Measurements from ENCODE around the gene KMT2A.

KMT2A gene

GRCh38 chr11:118406599-118407166 lies 29.6 kb upstream of the KMT2A start:
- 0 out of 2 replicates have a peak, but pooled peaks cover 5% of the 10 kb centered on the region for H3K36me3 ChIP-seq (replicated peaks; ENCODE audit: insufficient read depth, low read length)
- peaks cover 85% of the 10 kb centered on the region for H3K79me2 ChIP-seq (ENCODE audit: low read length)
- H3F3A ChIP-seq (ENCODE audit: insufficient read depth, low read length): no peaks in the 10 kb centered on the region
- no peaks in the 10 kb centered on the region for H3K9me3 ChIP-seq (replicated peaks; ENCODE audit: insufficient read depth, low read length)
- no peak overlapping the region for H3K4me2 ChIP-seq (ENCODE audit: low read depth, low read length)
- no peak overlapping the region for H3K27ac ChIP-seq (ENCODE audit: low read length)
- peaks cover 3% of the 10 kb centered on the region for H3K4me1 ChIP-seq (ENCODE audit: low read length)
- peaks cover 19% of the 10 kb centered on the region; the same call in 1 of the 2 replicates for H4K20me1 ChIP-seq (ENCODE audit: insufficient read depth, low read length)
- no peak overlapping the region for H2AFZ ChIP-seq (ENCODE audit: low read length)
- H3K9me2 ChIP-seq (replicated peaks; ENCODE audit: insufficient read depth, low read length): no peaks in the 10 kb centered on the region
- no peak overlapping the region for H3K9ac ChIP-seq (ENCODE audit: low read length)
- TF ChIP-seq EZH2 (optimal IDR thresholded peaks at IDR 0.05; ENCODE audit: low read depth, low read length): no peak
- TF ChIP-seq CTCF (IDR thresholded peaks at IDR 0.05; ENCODE audit: low read length): no peak
- no peak for TF ChIP-seq EZH2phosphoT487 (IDR thresholded peaks at IDR 0.05; ENCODE audit: low read length)
- H3K27me3 ChIP-seq (replicated peaks; ENCODE audit: insufficient read depth, low read length): no peaks in the 10 kb centered on the region
- DNase-seq: no peak
- H3K4me3 ChIP-seq (ENCODE audit: low read length): no peak overlapping the region

- no peaks in the 10 kb centered on the region for H3F3A ChIP-seq (ENCODE audit: insufficient read depth, low read length)
- no peak for DNase-seq
- H3K4me1 ChIP-seq (ENCODE audit: low read length): no peaks in the 10 kb centered on the region
These were observed 26.1 kb upstream of the KMT2A start for GRCh38 chr11:118410055-118410745.

GRCh38 chr11:118411530-118411929 lies 24.8 kb upstream of the KMT2A start:
- Histone ChIP-seq H3K9me2 (replicated peaks; ENCODE audit: insufficient read depth, low read length) (no peaks in the 10 kb centered on the region), H3K4me2 (ENCODE audit: low read depth, low read length) (no peak overlapping the region), H3F3A (ENCODE audit: insufficient read depth, low read length) (no peaks in the 10 kb centered on the region), H3K9me3 (replicated peaks; ENCODE audit: insufficient read depth, low read length) (no peaks in the 10 kb centered on the region), H3K27ac (ENCODE audit: low read length) (no peak overlapping the region), H3K36me3 (replicated peaks; ENCODE audit: insufficient read depth, low read length) (0 out of 2 replicates have a peak, but pooled peaks cover 5% of the 10 kb centered on the region), H2AFZ (ENCODE audit: low read length) (no peak overlapping the region), H4K20me1 (ENCODE audit: insufficient read depth, low read length) (0 out of 2 replicates have a peak, but pooled peaks cover 2% of the 10 kb centered on the region), H3K27me3 (replicated peaks; ENCODE audit: insufficient read depth, low read length) (no peaks in the 10 kb centered on the region), H3K4me1 (ENCODE audit: low read length) (no peaks in the 10 kb centered on the region), H3K79me2 (ENCODE audit: low read length) (peaks cover 37% of the 10 kb centered on the region), H3K4me3 (ENCODE audit: low read length) (no peak overlapping the region), H3K9ac (ENCODE audit: low read length) (no peak overlapping the region)
- DNase-seq: no peak
- no peak for TF ChIP-seq EZH2phosphoT487 (IDR thresholded peaks at IDR 0.05; ENCODE audit: low read length)
- TF ChIP-seq CTCF (IDR thresholded peaks at IDR 0.05; ENCODE audit: low read length): no peak
- no peak for TF ChIP-seq EZH2 (optimal IDR thresholded peaks at IDR 0.05; ENCODE audit: low read depth, low read length)

More at GRCh38 chr11:118410055-118410745, 26.1 kb upstream of the KMT2A start:
- H3K4me3 ChIP-seq (ENCODE audit: low read length): no peak overlapping the region
- H4K20me1 ChIP-seq (ENCODE audit: insufficient read depth, low read length): peaks cover 5% of the 10 kb centered on the region; the same call in 1 of the 2 replicates
- no peak overlapping the region for H2AFZ ChIP-seq (ENCODE audit: low read length)
- peaks cover 50% of the 10 kb centered on the region for H3K79me2 ChIP-seq (ENCODE audit: low read length)
- no peak overlapping the region for H3K9ac ChIP-seq (ENCODE audit: low read length)
- no peak overlapping the region for H3K4me2 ChIP-seq (ENCODE audit: low read depth, low read length)
- H3K27ac ChIP-seq (ENCODE audit: low read length): no peak overlapping the region
- no peaks in the 10 kb centered on the region for H3K9me3 ChIP-seq (replicated peaks; ENCODE audit: insufficient read depth, low read length)
- TF ChIP-seq EZH2phosphoT487 (IDR thresholded peaks at IDR 0.05; ENCODE audit: low read length) (no peak), EZH2 (optimal IDR thresholded peaks at IDR 0.05; ENCODE audit: low read depth, low read length) (no peak), CTCF (IDR thresholded peaks at IDR 0.05; ENCODE audit: low read length) (no peak)
- H3K9me2 ChIP-seq (replicated peaks; ENCODE audit: insufficient read depth, low read length): no peaks in the 10 kb centered on the region
- 0 out of 2 replicates have a peak, but pooled peaks cover 5% of the 10 kb centered on the region for H3K36me3 ChIP-seq (replicated peaks; ENCODE audit: insufficient read depth, low read length)
- no peaks in the 10 kb centered on the region for H3K27me3 ChIP-seq (replicated peaks; ENCODE audit: insufficient read depth, low read length)
